H1 (cell line): ENCODE measurements around the gene GFRAL.

Source experiments
- EGR1 ChIP-seq: IDR thresholded peaks from 2 replicates; pipeline ENCODE4 v1.6.1; 2011; ENCODE audit warnings: low read depth, low read length, borderline replicate concordance
- POLR2A ChIP-seq, 2 experiments: IDR thresholded peaks; 1 replicate in 1 of 2; 2 replicates in 1 of 2; pipeline ENCODE4 v1.6.1; 2011; ENCODE audit warnings: low read depth in 2 of 2, low read length in 2 of 2, mild to moderate bottlenecking in 2 of 2; ENCODE audit errors: control extremely low read depth in 1 of 2
- SIX5 ChIP-seq: IDR thresholded peaks from 2 replicates; pipeline ENCODE4 v1.6.1; 2011; ENCODE audit warnings: mild to moderate bottlenecking, low read depth, low read length
- ZNF274 ChIP-seq: IDR thresholded peaks from 2 replicates; pipeline ENCODE4 v1.7.0; 2012; ENCODE audit warnings: low read length, borderline replicate concordance; ENCODE audit errors: extremely low read depth
- TF ChIP-seq, protein P1 (sequence below), 3 experiments: IDR thresholded peaks; 1 replicate in 2 of 3; 2 replicates in 1 of 3; pipeline versions ENCODE4 v1.5.1 to v1.6.1; 2011; ENCODE audit warnings: low read length in 3 of 3, mild to moderate bottlenecking in 3 of 3, inconsistent platforms in 2 of 3, low read depth in 1 of 3, moderate library complexity in 1 of 3; ENCODE audit not compliant: insufficient read depth in 1 of 3; ENCODE audit errors: control extremely low read depth in 1 of 3

DNA sequence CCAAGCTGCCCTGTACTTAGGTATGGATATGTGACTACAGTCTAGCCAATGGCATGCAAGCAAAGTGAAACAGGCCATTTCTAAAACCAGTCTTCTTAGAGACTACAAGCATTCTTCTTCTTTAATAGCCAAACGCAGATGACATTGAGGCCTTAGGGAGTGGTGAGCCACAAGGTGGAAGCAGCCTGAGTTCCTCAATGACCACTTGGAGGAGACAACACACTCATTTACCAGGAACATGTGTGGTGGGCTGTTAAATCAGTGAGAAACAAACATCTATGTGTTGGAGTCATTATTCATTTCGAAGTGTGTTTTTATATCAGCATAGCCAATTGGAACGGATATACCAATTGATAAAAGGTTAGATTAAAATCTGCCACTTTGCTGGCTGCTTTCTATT, 122.0 kb downstream of the GFRAL start:
- TF ChIP-seq SIX5 = no peak
- TF ChIP-seq, protein P1, sequence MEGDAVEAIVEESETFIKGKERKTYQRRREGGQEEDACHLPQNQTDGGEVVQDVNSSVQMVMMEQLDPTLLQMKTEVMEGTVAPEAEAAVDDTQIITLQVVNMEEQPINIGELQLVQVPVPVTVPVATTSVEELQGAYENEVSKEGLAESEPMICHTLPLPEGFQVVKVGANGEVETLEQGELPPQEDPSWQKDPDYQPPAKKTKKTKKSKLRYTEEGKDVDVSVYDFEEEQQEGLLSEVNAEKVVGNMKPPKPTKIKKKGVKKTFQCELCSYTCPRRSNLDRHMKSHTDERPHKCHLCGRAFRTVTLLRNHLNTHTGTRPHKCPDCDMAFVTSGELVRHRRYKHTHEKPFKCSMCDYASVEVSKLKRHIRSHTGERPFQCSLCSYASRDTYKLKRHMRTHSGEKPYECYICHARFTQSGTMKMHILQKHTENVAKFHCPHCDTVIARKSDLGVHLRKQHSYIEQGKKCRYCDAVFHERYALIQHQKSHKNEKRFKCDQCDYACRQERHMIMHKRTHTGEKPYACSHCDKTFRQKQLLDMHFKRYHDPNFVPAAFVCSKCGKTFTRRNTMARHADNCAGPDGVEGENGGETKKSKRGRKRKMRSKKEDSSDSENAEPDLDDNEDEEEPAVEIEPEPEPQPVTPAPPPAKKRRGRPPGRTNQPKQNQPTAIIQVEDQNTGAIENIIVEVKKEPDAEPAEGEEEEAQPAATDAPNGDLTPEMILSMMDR (IDR thresholded peaks at IDR 0.05; ENCODE audit: control extremely low read depth in 1 of 3, insufficient read depth in 1 of 3, low read depth in 1 of 3, low read length in 3 of 3) = peak in 2 of 3 experiments; percentile 43 to 52; a peak in 2 of 4 replicates
- no peak for TF ChIP-seq POLR2A (IDR thresholded peaks at IDR 0.05; ENCODE audit: control extremely low read depth in 1 of 2, low read depth in 2 of 2, low read length in 2 of 2)
- no peak for TF ChIP-seq EGR1
- TF ChIP-seq ZNF274 = no peak
